Endodermal cell (in vitro differentiated cells): ENCODE measurements around the gene GNAZ. TPM values are rescaled to one million over a fixed set of nuclear protein-coding genes. Genes with fewer than 3 reads are reported as not detected.

ENCODE experiments used
- DNase-seq: peaks from one replicate; pipeline ENCODE4 v3.0.0-alpha.2; 2017
- H3K27ac ChIP-seq: 2 replicates; pipeline ENCODE4 v1.5.1; 2013; ENCODE audit warnings: mild to moderate bottlenecking, low read depth, low read length, moderate library complexity
- H3K27me3 ChIP-seq: 2 replicates; pipeline ENCODE4 v1.6.1; 2013; ENCODE audit warnings: mild to moderate bottlenecking, low read length, moderate library complexity; ENCODE audit not compliant: insufficient read depth, control insufficient read depth, poor library complexity, severe bottlenecking
- H3K36me3 ChIP-seq: 2 replicates; pipeline ENCODE4 v1.7.0; 2013; ENCODE audit warnings: mild to moderate bottlenecking, low read length, moderate library complexity; ENCODE audit not compliant: control insufficient read depth, insufficient read depth
- H3K4me1 ChIP-seq: one replicate; pipeline ENCODE4 v1.7.0; 2013; ENCODE audit warnings: low read length; ENCODE audit not compliant: control insufficient read depth, insufficient read depth
- H3K4me3 ChIP-seq: 2 replicates; pipeline ENCODE4 v1.5.1; 2013; ENCODE audit warnings: mild to moderate bottlenecking, low read length, moderate library complexity
- H3K9ac ChIP-seq: 2 replicates; pipeline ENCODE4 v1.6.1; 2013; ENCODE audit warnings: mild to moderate bottlenecking, low read length, moderate library complexity; ENCODE audit not compliant: poor library complexity, severe bottlenecking; ENCODE audit errors: extremely low read depth
- H3K9me3 ChIP-seq: 2 replicates; pipeline ENCODE4 v1.6.1; 2013; ENCODE audit warnings: mild to moderate bottlenecking, low read length, moderate library complexity; ENCODE audit not compliant: control insufficient read depth
- H3K27ac Mint-ChIP-seq: 2 replicates; pipeline ENCODE4 v1.8.0; 2020; ENCODE audit warnings: mixed read lengths
- H3K27me3 Mint-ChIP-seq: 2 replicates; pipeline ENCODE4 v1.8.0; 2021; ENCODE audit warnings: mild to moderate bottlenecking, mixed read lengths; ENCODE audit not compliant: insufficient read depth
- H3K36me3 Mint-ChIP-seq: 2 replicates; pipeline ENCODE4 v1.8.0; 2020; ENCODE audit warnings: low read depth, mixed read lengths
- H3K4me1 Mint-ChIP-seq: 2 replicates; pipeline ENCODE4 v1.8.0; 2020; ENCODE audit warnings: mixed read lengths
- H3K4me3 Mint-ChIP-seq: 2 replicates; pipeline ENCODE4 v1.8.0; 2020; ENCODE audit warnings: mild to moderate bottlenecking, moderate library complexity, mixed read lengths
- H3K9me3 Mint-ChIP-seq: 2 replicates; pipeline ENCODE4 v1.8.0; 2020; ENCODE audit warnings: mild to moderate bottlenecking, mixed read lengths
- CTCF ChIP-seq: fragments of 200-600 bp; sonication (generic); conservative IDR thresholded peaks from 2 replicates; pipeline ENCODE4 v1.5.0; 2021; ENCODE audit warnings: antibody characterized with exemption, mild to moderate bottlenecking
- WGBS, 2 experiments: methylation state at CpG; one replicate each; pipeline versions ENCODE4 v1.1.5 to v1.1.7; 2013; ENCODE audit warnings: missing lambda C conversion rate in 2 of 2, mixed read lengths in 1 of 2; ENCODE audit not compliant: insufficient coverage in 1 of 2, insufficient read length in 1 of 2; 5-methylcytosine and 5-hydroxymethylcytosine counted together
- total RNA-seq, 2 donors: library from RNA; stranded (reverse); fragmentation: NEBNext Ultra II Directional in 1 of 2; extraction: Animal tissue kit (Norgen Biotek cat#: 25700) in 1 of 2; gene quantifications; 2 replicates in 1 of 2; 3 replicates in 1 of 2; pipeline ENCODE4 v1.2.1, GENCODE V29; 2021

The GNAZ gene
- total RNA-seq, 2 donors from 2014 or later: 16.7 to 17.9 TPM

- H3K36me3 ChIP-seq: no peaks in the 10 kb centered on the region
- peaks cover 10% of the 10 kb centered on the region for H3K4me1 Mint-ChIP-seq
- peaks cover 36% of the 10 kb centered on the region for H3K27me3 Mint-ChIP-seq
- H3K27me3 ChIP-seq: no peaks in the 10 kb centered on the region
- H3K27ac ChIP-seq: no peak overlapping the region
- 84 to 93% methylated on average over 2 to 8 of the region's 8 CpGs for WGBS, 2 experiments
- no peak overlapping the region for H3K4me3 ChIP-seq
- H3K36me3 Mint-ChIP-seq: peaks cover 3% of the 10 kb centered on the region
- H3K4me3 Mint-ChIP-seq: no peak overlapping the region
- no peaks in the 10 kb centered on the region for H3K9me3 Mint-ChIP-seq
- H3K4me1 ChIP-seq: peaks cover under 1% of the 10 kb centered on the region
- DNase-seq: no peak
- no peaks in the 10 kb centered on the region for H3K9me3 ChIP-seq
- no peak overlapping the region for H3K27ac Mint-ChIP-seq
- no peak for TF ChIP-seq CTCF
- H3K9ac ChIP-seq: no peak overlapping the region
Observed at GRCh38 chr22:23146478-23147205, 76.3 kb downstream of the GNAZ start.

- Histone ChIP-seq H3K4me1 (no peaks in the 10 kb centered on the region), H3K27me3 (no peaks in the 10 kb centered on the region), H3K4me3 (no peak overlapping the region), H3K36me3 (no peaks in the 10 kb centered on the region), H3K27ac (no peak overlapping the region), H3K9ac (no peak overlapping the region), H3K9me3 (no peaks in the 10 kb centered on the region)
- no peak overlapping the region for H3K27ac Mint-ChIP-seq
- no peak for TF ChIP-seq CTCF
- H3K36me3 Mint-ChIP-seq: peaks cover 3% of the 10 kb centered on the region
- peaks cover 36% of the 10 kb centered on the region for H3K27me3 Mint-ChIP-seq
- DNase-seq: no peak
- H3K4me1 Mint-ChIP-seq: peaks cover 7% of the 10 kb centered on the region
- H3K9me3 Mint-ChIP-seq: no peaks in the 10 kb centered on the region
- no peak overlapping the region for H3K4me3 Mint-ChIP-seq
- WGBS, 2 experiments: 89 to 90% methylated on average over 5 to 6 of the region's 6 CpGs
Observed at GRCh38 chr22:23147617-23148387, 77.5 kb downstream of the GNAZ start.

DNA sequence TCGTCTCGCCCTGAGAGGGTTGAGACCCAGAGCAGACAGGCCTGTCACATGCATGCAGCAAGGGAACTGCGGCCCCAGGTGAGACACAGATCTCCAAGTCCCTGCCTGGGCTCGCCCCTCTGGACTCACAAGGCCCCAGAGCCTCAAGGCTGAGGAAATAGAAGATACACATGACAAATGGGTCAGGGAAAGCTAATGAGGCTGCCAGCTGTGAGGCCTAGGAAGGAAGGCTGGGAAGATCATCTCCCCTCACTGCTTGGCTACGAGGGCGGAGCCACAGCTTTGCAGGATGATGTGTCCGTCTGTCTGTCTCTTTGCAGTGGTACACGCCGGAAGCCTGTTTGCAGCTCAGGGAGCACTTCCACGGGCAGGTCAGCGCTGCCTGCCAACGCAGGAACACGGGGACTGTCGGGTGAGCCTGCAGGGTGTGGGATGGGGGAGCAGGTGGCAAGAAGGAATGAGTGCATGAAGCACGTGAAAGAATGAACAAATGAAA is 79.5 kb downstream of the GNAZ start:
- H3K9me3 Mint-ChIP-seq: no peaks in the 10 kb centered on the region
- H3K36me3 Mint-ChIP-seq: peaks cover 3% of the 10 kb centered on the region
- H3K27ac ChIP-seq: no peak overlapping the region
- no peaks in the 10 kb centered on the region for H3K4me1 ChIP-seq
- H3K36me3 ChIP-seq: no peaks in the 10 kb centered on the region
- peaks cover 29% of the 10 kb centered on the region for H3K27me3 Mint-ChIP-seq
- H3K9ac ChIP-seq: no peak overlapping the region
- no peak overlapping the region for H3K27ac Mint-ChIP-seq
- no peaks in the 10 kb centered on the region for H3K9me3 ChIP-seq
- H3K4me1 Mint-ChIP-seq: peaks cover 6% of the 10 kb centered on the region
- H3K4me3 Mint-ChIP-seq: no peak overlapping the region
- DNase-seq: peak; percentile 78
- 87 to 97% methylated on average over 14 to 15 of the region's 15 CpGs for WGBS, 2 experiments
- no peaks in the 10 kb centered on the region for H3K27me3 ChIP-seq
- TF ChIP-seq CTCF: no peak
- H3K4me3 ChIP-seq: no peak overlapping the region
